Stimulated activated naive CD8-positive, alpha-beta T cell treated with anti-CD3 and anti-CD28 coated beads, Interleukin-15, amount 100 ng/mL, for 72 hours (primary cell): ENCODE results near the gene SPNS2.

Experiments used
- ATAC-seq: fragments of 150-1000 bp; cut with Tn5 transposase; 2 replicates; pipeline ENCODE4 v1.10.0; 2021; ENCODE audit warnings: mild to moderate bottlenecking, moderate library complexity
- DNase-seq, 2 donors: peaks; one replicate each; pipeline ENCODE4 v3.0.0; 2021 to 2022
- H3K27ac Mint-ChIP-seq, 2 donors: one replicate each; pipeline ENCODE4 v1.8.0; 2022; ENCODE audit warnings: mild to moderate bottlenecking in 2 of 2, mixed read lengths in 2 of 2, moderate library complexity in 2 of 2
- H3K27me3 Mint-ChIP-seq: one replicate; pipeline ENCODE4 v1.8.0; 2022; ENCODE audit warnings: mixed read lengths
- H3K4me1 Mint-ChIP-seq: one replicate; pipeline ENCODE4 v1.8.0; 2022; ENCODE audit warnings: mild to moderate bottlenecking, mixed read lengths
- H3K4me3 Mint-ChIP-seq, 2 donors: one replicate each; pipeline ENCODE4 v1.8.0; 2022; ENCODE audit warnings: mild to moderate bottlenecking in 2 of 2, mixed read lengths in 2 of 2, moderate library complexity in 1 of 2
- H3K9me3 Mint-ChIP-seq, 2 donors: one replicate each; pipeline ENCODE4 v1.8.0; 2022; ENCODE audit warnings: mixed read lengths in 2 of 2

Gene SPNS2

GRCh38 chr17:4490637-4491061 lies 8.0 kb upstream of the SPNS2 start:
- ATAC-seq (no peak), DNase-seq (no peak)
- peaks cover 28% of the 10 kb centered on the region for H3K4me1 Mint-ChIP-seq
- no peak overlapping the region for H3K27ac Mint-ChIP-seq
- no peaks in the 10 kb centered on the region for H3K9me3 Mint-ChIP-seq
- no peak overlapping the region for H3K4me3 Mint-ChIP-seq
- H3K27me3 Mint-ChIP-seq, result no peaks in the 10 kb centered on the region

GRCh38 chr17:4492721-4493561 lies 5.7 kb upstream of the SPNS2 start:
- H3K27ac Mint-ChIP-seq, result peak overlapping the region in 1 of 2 donors; percentile 94
- H3K9me3 Mint-ChIP-seq, result no peaks in the 10 kb centered on the region
- no peak for ATAC-seq
- peaks cover 12% of the 10 kb centered on the region for H3K4me1 Mint-ChIP-seq
- no peaks in the 10 kb centered on the region for H3K27me3 Mint-ChIP-seq
- no peak for DNase-seq
- H3K4me3 Mint-ChIP-seq, result no peak overlapping the region

DNA sequence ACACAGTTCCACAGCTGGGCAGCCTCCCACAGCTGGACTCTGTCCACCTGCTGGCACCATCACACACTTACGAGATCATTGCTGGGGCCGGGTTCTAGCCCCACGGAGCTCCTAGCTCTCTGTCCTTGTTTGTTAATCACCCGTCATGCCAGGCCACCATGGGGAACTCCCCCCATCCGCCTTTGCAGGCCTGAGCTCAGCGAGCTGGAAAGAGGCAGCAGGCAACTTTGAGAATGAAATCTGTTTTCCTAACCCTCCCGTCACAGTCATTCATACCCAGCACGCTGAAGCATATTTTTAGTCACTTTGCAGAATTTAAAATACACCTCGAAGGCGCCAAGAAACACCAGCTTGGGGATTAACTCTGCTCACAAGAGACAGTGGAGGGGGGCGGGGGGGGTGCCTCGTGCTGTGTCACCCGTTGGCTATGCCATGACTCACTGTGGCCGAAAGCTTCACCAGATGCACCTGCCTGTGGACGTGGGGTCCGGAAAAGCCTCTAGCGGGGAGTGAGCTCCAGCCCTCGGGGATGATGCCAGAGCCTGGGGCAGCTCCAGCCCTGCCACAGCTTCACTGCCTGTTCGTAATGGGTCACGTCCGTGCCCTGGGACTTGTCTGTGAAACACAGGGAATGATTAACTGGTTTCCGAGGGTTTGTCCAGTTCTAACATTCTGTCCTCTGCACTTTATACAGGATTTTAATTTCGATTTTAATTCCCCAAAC lies 1.4 kb upstream of the SPNS2 start:
- Mint-ChIP-seq H3K4me3 (no peak overlapping the region), H3K4me1 (peaks cover 42% of the 10 kb centered on the region), H3K27ac (no peak overlapping the region), H3K27me3 (peaks cover 28% of the 10 kb centered on the region), H3K9me3 (no peaks in the 10 kb centered on the region)
- ATAC-seq (no peak), DNase-seq (no peak)

GRCh38 chr17:4499431-4500190 lies 930 bp downstream of the SPNS2 start:
- Mint-ChIP-seq H3K4me3 (peak overlapping the region; percentile 71 to 78), H3K27ac (peak overlapping the region in 1 of 2 donors; percentile 78), H3K4me1 (peaks cover 46% of the 10 kb centered on the region), H3K27me3 (peaks cover 36% of the 10 kb centered on the region), H3K9me3 (no peaks in the 10 kb centered on the region)
- peak; percentile 41 for ATAC-seq
- DNase-seq, result peak; percentile 29 to 34

DNA sequence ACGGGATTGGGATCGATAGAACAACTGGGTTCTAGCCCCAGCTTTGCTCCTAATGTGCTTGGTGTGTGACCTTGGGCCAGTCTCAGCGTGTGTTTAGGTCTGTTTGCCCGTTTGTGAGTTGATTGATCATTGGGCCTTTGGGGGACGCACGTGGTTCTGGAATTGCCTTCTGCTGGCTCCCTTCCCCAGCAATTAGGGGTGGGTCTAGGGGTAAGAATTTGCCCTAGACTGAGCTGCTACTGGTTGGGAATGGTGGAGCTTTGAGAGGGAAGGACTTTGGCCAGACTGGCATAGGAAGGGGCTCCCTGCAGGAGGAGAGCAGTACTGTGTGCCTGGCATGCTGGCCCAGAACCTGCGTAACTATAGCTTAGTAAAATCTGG lies 1.5 kb downstream of the SPNS2 start:
- H3K4me1 Mint-ChIP-seq, result peaks cover 52% of the 10 kb centered on the region
- peaks cover 36% of the 10 kb centered on the region for H3K27me3 Mint-ChIP-seq
- no peak for ATAC-seq
- H3K9me3 Mint-ChIP-seq, result no peaks in the 10 kb centered on the region
- peak overlapping the region; percentile 71 to 78 for H3K4me3 Mint-ChIP-seq
- no peak overlapping the region for H3K27ac Mint-ChIP-seq
- no peak for DNase-seq

- Mint-ChIP-seq H3K27me3 (peaks cover 36% of the 10 kb centered on the region), H3K4me3 (no peak overlapping the region), H3K9me3 (no peaks in the 10 kb centered on the region), H3K4me1 (peaks cover 59% of the 10 kb centered on the region), H3K27ac (no peak overlapping the region)
- no peak for DNase-seq
- ATAC-seq, result no peak
These were observed 2.7 kb downstream of the SPNS2 start for GRCh38 chr17:4501295-4501949.

- no peaks in the 10 kb centered on the region for H3K9me3 Mint-ChIP-seq
- peaks cover 61% of the 10 kb centered on the region for H3K4me1 Mint-ChIP-seq
- ATAC-seq, result no peak
- peaks cover 36% of the 10 kb centered on the region for H3K27me3 Mint-ChIP-seq
- peak overlapping the region in 1 of 2 donors; percentile 3 for H3K4me3 Mint-ChIP-seq
- H3K27ac Mint-ChIP-seq, result no peak overlapping the region
- no peak for DNase-seq
These were observed 3.9 kb downstream of the SPNS2 start for GRCh38 chr17:4502466-4503154.

DNA sequence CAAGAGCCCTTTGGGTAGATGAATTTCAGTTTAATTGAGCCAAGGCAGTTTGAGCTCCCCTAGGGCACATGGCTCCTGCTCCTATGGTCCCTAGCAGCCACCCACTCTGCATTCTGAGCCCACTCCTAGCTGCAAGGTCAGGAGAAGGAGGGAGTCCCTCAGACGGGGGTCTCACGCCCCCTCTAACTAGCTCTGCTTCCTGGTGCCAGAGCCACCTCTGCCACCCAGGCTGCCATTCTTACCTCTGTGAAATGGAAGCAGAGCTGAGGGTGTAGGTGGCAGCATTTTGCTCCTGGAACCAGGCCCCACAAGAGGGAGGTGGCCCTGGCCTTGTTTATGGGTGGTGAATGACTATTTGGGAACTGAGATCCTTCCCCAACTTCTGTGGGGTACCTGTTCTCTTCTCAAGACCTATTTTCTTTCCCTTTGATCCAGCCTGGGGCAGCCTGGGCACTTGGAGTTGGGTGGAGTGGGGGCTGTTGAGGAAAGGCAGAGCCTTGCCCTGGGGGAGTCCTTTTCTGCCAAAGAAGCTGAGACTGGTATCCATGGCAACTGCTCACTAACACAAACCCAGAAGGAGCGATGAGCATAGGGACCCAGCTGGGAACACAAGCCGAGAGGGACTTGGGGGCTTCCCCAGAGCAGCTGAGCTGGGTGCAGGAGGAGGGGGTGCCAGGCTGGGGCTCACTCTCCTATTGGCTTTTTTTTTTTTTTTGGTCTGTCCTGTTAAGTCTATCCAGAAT lies 4.8 kb downstream of the SPNS2 start:
- H3K4me1 Mint-ChIP-seq, result peaks cover 64% of the 10 kb centered on the region
- H3K27ac Mint-ChIP-seq, result no peak overlapping the region
- H3K9me3 Mint-ChIP-seq, result no peaks in the 10 kb centered on the region
- no peak overlapping the region for H3K4me3 Mint-ChIP-seq
- no peak for DNase-seq
- ATAC-seq, result no peak
- H3K27me3 Mint-ChIP-seq, result peaks cover 36% of the 10 kb centered on the region

DNA sequence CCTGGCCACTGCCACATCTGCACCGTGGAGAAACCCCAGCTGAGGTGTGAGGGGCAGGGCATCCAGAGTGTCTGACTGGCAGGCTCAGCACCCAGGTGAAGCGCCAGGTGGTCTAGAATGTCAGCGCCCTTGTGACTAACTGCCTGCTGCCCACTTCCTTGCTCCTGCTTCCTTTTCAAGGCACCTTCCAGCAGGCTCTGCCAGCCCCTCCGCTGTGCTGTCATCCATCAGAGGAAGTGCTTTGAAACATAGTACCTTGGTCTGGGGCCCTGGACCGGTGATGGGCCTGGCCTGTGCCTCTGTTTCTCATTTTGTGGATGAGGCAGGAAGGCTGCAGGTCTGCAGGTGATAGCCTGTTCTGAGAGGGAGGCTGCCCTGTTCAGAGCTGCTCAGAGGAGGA lies 5.5 kb downstream of the SPNS2 start:
- ATAC-seq (peak; percentile 37), DNase-seq (no peak)
- Mint-ChIP-seq H3K9me3 (no peaks in the 10 kb centered on the region), H3K4me1 (peaks cover 71% of the 10 kb centered on the region), H3K27ac (no peak overlapping the region), H3K4me3 (no peak overlapping the region), H3K27me3 (peaks cover 36% of the 10 kb centered on the region)

DNA sequence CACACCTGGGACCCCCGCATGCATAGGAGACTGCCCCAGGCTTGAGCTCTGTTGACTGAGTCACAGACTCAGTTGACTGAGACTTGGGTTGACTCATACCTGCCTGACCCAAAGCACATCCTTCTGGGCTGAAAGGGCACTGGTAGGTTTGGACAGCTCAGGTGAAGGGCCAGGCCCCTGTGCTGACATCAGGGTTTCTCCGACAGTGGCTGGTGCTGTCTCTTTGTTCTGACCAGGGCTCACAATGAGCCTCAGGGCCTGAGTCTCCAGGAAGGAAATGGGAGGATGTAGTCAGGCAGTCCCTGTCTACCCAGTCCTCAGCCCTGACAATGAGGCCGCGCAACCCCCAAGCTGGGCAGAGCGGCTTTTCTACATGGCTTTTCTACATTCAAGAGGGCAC lies 6.5 kb downstream of the SPNS2 start:
- peaks cover 26% of the 10 kb centered on the region for H3K27me3 Mint-ChIP-seq

DNA sequence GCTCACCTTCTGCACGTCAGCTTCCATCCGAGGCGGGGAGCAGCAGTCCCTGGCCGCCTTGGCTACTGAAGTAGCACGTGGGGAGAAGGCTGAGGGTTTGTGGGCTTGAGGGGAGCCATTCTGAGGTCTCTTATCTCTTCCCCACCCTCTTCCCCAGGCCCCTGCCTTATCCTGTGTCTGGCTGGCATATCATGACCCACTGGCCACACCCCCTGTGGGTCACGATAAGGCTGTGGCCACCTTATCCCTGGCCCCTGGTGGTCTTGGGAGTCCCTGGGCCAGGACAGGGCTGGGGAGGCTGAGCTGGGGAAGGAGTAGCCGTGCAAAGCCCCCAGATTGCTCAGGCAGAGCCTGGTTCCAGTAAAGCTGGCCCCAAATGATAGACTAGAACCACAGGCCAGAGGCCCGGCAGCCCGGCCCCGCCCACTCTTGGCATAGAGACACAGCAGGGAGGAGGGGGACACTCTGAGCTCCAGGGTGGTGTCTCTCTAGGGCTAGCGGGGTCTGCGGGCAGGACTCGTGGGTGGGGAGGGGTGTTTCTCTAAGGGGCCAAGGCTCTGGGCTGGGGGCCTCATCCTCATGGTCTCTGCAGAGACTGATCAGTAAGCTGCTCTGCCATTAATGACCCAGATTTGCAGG lies 7.6 kb downstream of the SPNS2 start:
- no peak for DNase-seq
- ATAC-seq, result no peak
- Mint-ChIP-seq H3K4me1 (peaks cover 66% of the 10 kb centered on the region), H3K4me3 (no peak overlapping the region), H3K27ac (no peak overlapping the region), H3K9me3 (no peaks in the 10 kb centered on the region), H3K27me3 (peaks cover 15% of the 10 kb centered on the region)

More for the DNA sequence above, 6.5 kb downstream of the SPNS2 start:
- ATAC-seq (no peak), DNase-seq (no peak)
- H3K4me3 Mint-ChIP-seq, result no peak overlapping the region
- peak overlapping the region; percentile 56 to 57 for H3K27ac Mint-ChIP-seq
- H3K9me3 Mint-ChIP-seq, result no peaks in the 10 kb centered on the region
- H3K4me1 Mint-ChIP-seq, result peaks cover 71% of the 10 kb centered on the region

GRCh38 chr17:4506892-4507291 lies 8.2 kb downstream of the SPNS2 start:
- no peak overlapping the region for H3K27ac Mint-ChIP-seq
- DNase-seq (no peak), ATAC-seq (no peak)
- peaks cover 62% of the 10 kb centered on the region for H3K4me1 Mint-ChIP-seq
- peaks cover 9% of the 10 kb centered on the region for H3K27me3 Mint-ChIP-seq
- H3K9me3 Mint-ChIP-seq, result no peaks in the 10 kb centered on the region
- H3K4me3 Mint-ChIP-seq, result no peak overlapping the region

GRCh38 chr17:4507361-4508111 lies 8.9 kb downstream of the SPNS2 start:
- peak overlapping the region in 1 of 2 donors; percentile 79 for H3K27ac Mint-ChIP-seq
- peaks cover 62% of the 10 kb centered on the region for H3K4me1 Mint-ChIP-seq
- DNase-seq, result no peak
- peaks cover 5% of the 10 kb centered on the region for H3K27me3 Mint-ChIP-seq
- H3K9me3 Mint-ChIP-seq, result no peaks in the 10 kb centered on the region
- ATAC-seq, result no peak
- no peak overlapping the region for H3K4me3 Mint-ChIP-seq
